HG03439 (cell line): ENCODE data around the gene PRMT9.

Source experiments
- ATAC-seq: cut with Tn5 transposase; IDR thresholded peaks from one replicate; pipeline ENCODE4 v1.9.1; 2021; ENCODE audit warnings: mild to moderate bottlenecking, moderate library complexity; ENCODE audit not compliant: unreplicated experiment

PRMT9 gene

DNA sequence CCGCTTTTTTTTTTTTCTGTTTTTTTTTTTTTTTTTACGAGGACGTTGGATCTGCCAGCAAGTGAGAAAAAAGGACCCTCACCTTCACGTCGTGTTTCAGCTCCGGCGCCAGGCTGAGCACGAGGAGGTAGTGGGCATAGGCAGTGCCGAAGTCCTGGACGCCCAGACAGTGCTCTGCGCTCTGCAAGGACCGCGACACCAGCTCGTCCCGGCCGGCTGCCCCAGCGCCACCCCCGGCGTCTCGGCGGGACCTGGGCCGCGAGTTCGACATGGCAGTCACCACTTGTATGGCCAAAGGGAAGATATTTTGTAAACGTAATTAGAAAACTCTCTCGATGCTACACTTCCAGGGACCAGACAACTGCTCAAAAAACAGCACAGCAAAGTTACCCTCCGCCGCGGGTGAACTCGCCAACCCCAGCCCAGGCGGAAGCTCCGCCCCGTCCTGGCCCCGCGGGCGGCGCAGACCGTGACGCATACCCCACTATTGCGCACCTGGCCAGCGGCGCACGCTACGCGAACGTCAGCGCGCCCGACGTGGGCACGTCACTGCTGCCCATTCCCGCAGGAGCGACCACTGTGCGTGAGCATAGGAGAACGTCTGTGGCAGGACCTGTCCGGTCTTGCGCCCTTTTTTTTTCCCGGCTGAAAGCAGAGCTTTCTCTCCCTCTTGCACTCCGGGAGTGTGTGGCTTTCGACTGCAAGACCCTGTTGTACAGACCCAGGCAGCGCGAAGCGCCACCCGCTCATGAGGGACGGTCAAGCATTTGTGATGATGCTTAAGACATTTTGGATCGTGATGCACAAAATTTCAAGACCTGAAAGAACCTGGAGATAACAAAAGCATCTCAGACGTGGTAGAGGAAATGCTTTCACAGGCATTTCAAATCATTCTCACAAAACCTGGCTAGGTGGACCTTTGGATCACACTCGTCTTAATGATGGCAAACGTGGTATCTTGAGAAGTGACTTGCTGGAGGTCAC lies at the start of gene PRMT9:
Gene PRMT9, minus strand, starts transcription at position 447 of the 984 bp plus-strand sequence. Its CDS starts 176 bp downstream, at position 271.
- ATAC-seq, result peak; percentile 99

DNA sequence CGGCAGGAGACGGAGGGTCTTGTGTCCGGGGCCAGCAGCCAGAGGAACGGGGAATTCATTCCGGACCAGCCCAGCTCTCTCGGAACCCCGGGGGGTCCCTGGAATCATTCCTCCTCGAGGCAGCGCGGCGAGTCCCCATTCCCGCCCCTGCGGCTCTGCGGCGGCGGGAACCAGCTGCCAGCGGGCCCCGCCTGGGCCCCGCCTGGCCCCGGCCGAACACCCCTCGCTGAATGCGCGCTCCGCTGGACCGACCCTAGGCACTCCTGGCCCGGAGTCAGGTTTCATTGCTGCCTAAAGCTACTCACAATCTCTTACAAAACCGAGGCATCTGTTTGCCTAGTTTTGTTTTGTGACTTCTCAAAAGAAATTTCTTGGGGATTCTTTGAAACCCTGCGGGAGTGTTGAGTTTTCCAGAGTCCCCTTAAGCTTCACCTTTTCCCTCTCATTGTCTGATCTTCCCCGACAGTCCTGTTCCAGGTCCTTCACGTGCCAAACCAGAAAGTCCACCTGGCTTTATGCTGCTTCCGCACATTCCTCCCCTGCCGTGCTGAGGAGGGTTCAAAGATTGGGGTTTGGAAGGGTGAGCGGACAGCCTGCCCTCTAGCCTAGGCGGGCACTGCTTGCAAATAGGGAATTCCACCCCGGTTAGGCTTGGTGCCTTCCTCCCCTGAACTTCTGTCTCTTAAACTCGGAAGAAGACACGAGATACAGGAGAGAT lies 48.7 kb upstream of the PRMT9 start:
- ATAC-seq, result peak; percentile 38

DNA sequence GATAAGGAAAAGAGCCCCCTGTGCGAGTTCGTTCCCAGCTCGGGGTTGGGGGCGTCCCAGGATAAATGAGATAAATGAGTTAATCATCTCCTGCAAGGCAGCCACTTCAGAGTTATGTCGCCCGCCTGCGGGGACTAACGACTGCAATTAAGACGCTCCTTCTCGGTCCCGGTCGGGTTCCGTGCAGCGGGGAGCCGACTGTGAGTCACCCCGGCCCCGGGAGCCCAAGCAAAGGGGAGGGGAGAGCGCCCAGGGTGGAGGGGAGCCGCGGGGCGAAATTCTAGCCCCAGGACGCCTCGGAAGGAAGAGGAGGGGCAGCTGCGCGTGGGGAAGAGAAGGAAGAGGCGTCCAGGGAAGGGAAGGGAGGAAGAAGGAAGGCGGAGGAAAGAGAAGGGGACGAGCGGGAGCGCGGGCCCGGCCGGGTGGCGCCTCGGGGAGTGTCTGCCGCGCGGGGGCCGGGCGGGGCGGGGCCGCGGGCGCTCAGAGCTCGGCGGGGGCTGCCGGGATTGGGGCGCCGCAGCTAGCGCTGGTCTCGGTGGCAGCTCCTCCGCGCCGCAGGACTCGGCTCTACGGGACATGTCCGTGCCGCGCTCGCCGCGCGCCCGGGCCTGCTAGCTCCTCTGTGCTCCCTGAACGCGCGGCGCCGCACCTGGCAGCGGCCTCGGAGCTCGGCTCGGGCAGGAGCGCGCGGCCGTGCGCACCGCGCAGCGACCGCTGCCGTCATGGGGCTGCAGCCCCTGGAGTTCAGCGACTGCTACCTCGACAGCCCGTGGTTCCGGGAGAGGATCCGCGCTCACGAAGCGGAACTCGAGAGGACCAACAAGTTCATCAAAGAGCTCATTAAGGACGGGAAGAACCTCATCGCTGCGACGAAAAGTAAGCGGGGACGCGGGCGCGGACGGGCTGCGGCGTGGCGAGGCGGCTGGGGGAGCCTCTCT lies 47.9 kb upstream of the PRMT9 start, which contains the start of gene ARHGAP10:
Gene ARHGAP10, plus strand, starts transcription at position 509 of the 938 bp plus-strand sequence. Its CDS starts 214 bp downstream, at position 723.
- ATAC-seq, result peak; percentile 68

DNA sequence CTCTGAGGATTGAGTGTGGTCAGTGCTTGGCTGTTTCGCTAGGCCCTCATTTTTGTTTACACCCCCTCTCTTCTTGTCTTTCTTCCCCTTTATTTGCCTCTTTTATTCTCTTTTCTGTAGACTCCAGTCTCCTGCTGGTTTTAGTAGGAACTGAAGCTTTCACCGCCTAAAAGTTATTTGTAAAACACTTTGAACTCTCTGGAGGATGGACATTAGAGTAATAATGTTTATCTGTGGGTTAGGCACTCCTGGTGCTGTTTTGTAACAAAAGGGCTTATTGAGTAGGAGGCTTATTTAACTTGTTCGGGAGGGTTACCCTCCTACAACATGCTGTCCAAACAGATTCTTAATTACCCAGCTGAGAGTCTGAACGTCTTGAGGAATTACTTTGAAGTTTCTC lies 46.4 kb upstream of the PRMT9 start:
- no peak for ATAC-seq

DNA sequence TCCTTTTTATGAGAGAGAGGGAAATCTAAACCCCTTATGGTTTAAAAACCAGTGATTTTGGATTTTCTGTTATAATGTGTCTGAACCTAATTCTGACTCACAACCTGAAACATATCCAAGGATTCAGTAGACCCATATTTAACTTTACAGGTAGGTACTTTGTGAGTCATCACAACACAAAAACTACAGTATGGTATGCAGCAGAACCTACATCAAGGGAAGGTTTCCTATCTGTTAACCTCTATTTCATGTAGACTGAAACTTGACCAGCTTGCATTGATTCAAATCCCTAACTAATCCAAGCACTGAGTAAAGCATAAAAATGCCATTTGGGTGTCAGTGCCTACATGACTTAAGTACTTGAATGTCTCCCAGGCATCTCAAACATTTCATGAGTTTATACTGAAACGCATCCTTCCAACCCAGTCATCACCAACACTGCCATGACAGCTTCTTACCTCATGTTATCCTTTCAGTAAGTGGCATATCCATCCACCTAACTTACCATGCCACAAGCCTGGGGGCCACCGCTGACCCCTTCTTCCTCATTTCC lies 43.6 kb upstream of the PRMT9 start:
- no peak for ATAC-seq

DNA sequence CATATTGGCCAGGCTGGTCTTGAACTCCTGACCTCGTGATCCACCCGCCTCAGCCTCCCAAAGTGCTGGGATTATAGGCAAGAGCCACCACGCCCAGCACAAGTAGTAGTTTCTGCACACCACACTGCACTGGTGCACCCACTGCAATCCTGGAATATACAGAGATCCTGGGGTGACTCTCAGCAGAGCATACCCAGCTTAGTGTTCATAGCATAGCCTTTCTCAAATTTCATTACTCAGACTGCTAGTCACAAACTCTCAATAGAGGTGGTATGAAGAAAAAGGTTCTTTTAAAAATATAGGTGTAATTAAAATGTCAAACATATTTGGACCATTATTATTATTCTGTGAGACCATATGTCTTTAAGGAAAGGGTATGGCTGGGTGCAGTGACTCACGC lies 41.7 kb upstream of the PRMT9 start:
- ATAC-seq, result no peak

DNA sequence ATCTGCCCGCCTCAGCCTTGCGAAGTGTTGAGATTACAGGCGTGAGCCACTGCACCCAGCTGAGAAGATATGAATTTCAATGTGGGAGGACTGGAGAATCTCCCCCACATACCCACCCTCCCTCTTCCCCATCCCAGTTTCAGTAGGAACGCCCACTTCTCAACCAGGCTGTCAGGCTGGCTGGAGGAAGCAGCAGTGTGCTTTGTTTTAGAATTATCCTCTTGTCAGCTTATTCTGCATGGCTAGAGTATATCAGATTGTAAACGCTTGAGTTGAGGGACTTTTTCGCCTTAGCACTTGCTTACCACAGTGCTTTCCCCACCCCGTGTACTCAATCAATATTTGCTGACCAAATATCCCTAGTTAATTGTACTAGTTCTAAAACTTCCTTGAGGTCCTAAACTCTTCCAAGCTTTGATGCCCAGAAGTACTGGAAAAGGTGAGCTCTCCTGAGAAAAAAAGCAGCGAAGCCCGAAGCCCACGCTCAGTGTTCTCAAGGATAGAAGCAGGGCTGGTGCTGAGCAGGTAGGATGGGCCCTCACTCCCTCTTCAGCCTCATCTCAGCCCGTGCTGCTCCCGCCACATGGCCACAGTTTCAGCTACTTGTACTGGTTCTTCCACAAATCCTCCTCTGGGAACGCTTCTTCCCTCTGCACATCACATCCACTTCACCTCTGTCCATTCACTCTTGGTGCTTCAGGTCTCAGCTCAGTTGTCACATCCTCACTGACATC lies 40.7 kb upstream of the PRMT9 start:
- no peak for ATAC-seq

DNA sequence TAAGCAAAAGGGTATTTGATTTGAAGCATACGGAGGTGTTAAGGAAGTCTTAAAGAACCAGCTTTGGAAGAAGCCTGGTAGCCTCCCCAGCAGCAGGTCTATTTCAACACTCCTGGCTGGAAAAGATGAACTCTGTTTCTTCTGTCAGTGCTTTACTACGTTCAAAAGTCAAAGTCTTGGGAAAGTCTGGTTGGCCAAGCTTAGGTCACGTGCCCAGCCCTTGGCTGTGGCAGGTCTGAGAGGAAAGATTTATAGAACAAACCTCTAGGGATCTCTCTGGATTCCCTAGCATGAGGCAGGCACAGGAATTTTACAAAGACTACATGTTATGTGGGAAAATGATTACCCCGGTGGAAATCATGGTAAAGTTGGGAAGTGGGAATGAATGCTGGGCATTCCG lies 39.4 kb upstream of the PRMT9 start:
- ATAC-seq, result no peak

DNA sequence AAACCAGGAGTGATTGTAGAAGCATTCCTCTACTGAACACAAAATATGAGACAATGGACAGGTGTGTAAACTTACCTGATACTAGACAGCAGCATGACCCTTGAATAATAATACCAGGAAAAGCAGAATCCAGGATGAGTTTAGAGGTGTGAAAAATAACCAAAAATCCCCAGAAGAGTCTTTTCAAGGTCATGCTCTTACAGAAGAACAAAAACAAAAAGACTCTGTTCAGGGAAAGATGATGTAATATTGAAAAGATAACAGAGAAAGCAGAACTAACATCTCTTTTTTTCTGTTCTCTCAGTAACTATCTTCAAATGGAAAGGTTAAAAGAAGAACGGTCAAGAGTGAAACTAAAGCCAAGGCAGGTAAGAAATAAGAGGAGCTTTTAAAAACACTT lies 33.9 kb upstream of the PRMT9 start:
- ATAC-seq, result peak; percentile 90

DNA sequence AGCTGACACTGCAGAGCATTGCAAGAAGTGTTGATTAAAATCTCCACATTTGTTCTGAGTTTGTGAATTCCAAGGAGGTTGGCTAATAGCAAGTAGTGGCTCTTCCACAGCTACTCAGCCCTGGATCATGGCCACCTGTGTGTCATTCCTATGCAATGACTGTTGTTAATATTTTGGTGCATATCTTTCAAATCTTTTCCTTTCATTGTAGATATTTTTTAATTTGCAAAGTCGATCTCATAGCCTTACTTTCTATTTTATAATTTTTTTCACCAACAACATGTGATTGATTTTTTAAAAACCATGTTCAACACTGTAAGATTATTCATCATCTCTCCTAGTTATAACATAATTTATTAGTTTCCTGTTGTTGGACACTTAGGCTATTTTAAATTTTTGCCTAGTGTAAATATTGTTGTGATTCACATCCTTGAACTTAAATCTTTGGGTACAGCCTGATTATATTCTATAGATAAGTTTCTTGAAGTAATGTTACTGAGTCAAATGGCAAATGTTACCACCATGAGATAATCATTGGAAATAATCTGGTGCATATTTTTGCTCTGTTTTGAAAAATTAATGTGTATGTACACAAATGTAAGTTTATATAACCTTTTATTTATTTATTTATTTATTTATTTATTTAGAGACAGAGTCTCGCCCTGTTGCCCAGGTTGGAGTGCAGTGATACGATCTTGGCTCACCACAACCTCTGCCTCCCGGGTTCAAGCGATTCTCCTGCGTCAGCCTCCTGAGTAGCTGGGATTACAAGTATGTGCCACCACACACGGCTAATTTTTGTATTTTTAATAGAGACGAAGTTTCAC lies 30.8 kb upstream of the PRMT9 start:
- no peak for ATAC-seq

DNA sequence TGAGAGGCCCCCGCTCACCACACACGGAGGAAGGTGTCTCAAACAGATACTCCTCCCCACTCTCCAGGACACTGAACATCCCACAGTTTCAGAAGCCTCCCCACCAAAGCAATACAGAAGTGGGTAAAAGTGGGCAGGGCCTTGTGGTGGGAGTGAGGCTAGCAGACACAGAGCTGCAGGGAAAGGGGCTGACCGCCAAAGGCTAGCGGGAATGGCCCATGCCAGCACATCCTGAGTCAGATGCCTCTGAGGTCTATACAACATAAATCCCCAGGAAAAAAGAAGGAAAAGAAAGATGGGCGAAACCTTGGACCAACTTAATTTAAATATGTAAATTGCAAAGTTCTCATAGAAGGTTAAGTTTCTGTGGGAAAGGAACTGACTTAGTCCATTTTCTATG lies 26.0 kb upstream of the PRMT9 start:
- ATAC-seq, result no peak

DNA sequence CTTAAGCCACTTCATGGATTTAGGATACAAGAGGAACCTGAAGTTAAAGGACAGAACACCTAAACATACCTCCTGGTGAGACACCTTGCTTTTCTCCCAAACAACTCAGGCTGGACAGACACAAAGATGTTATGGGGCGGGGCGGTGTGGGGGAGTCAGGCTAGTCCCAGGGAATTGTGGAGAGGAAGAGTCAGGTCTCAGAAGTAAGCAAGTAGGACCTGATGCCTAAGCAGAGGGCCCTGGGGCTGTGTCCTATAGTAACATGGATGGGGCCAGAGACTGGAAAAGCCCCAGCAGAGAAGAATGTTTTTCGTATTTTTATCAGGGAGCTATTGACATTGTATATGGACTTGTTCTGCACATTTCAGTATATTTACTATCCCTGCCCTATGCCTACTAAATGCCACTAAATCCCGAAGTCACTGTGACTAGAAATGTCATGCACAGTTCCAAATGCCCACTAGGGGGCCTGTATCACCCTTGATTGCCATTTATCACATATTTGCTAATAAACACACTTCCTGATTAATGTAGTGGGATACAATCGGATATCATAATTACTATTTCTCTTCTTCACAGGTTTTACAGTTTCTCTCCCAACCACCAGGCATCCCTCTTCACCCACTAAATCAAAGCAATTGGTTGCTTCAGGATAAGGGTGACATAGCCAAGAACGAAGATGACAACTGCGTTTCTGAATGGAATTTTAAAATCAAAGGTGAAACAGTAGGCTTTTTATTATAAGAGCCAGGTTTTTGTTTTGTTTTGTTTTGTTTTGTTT lies 24.1 kb upstream of the PRMT9 start:
- ATAC-seq, result peak; percentile 77

DNA sequence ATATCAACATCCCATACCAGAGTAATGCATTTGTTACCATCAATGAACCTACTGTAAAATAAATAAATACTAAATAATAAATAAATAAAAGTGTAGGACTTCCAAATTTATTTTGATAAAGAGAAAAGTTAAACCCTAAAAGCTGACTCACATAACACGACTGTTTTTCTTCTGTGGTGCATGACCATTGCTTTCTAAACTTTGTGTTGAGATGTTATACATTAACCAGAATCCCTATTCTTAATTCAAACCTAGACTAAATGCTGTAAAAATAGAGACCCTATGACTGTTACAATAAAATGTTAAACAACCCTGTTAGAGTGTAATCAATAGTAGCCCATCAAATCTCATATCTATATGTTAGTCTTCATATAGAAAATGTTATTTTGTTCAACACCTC lies 20.9 kb upstream of the PRMT9 start:
- ATAC-seq, result no peak

DNA sequence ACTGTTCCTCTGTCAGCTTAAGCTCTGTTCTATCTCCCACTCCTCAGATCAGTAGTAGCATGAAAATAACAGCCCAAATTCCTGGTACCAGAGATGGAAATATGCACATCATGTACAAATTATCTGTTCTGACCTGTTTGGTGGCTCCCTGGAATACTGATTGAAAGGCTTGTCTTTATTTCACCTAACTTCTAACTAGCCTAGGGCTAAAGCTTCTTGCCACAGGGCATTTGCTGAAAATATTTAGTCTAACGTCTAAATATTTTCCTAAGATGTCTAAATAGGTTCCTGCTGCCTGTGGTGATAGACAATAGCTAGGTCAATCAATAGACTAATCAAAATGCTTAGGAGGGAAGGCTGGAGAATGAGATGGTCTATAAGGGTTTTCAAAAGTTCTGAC lies 12.9 kb upstream of the PRMT9 start:
- ATAC-seq, result no peak

DNA sequence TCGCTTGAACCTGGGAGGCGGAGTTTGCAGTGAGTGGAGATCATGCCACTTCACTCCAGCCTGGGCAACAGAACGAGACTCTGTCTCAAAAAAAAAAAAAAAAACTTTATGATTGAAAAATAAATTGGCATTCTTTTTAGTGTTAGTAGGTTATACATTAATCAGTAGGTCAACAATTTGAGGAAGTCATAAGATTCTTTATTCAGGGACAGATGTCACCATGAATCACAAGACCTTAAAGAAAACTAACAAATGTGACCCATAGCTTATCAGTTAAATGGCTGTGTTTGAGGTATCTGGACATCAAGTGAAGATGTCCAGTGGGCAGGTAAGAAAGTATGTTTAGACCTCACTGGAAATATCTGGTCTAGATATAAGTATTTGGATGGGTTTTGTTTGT lies 9.3 kb upstream of the PRMT9 start:
- ATAC-seq, result no peak

DNA sequence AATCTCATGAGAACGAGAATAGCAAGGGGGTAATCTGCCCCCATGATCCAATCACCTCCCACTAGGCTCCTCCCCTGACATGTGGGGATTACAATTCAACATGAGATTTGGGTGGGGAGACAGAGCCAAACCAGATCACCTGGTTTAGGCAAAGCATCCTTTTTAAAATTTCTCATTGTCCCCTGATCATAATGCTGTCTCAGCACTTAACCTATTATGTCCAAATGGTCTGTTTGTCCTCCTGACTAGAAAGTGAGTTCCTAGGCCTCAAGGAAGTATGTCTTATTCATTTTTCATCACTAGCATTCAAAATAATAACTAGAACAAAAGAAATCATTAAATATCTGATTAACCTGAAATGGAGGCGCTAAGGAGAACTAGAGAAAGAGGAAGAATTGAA lies 7.9 kb upstream of the PRMT9 start:
- no peak for ATAC-seq

DNA sequence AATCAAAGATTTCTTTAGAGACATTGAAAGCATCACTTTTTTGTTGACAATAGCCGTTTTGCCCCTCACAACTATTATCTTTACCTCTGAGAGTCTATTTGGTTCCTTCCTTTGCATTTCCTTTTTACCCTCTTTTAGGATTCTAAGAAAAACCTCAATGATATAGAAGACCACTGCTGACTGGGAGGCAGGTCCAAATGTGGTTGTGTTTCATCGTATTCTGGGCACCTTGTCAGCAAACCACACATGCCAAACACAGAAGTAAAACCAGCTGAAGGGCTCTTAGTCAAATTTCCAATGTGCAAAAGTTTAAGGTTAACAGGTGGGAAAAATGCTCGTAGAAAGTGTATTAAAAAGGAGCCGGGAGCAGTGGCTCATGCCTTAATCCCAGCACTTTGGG lies 5.1 kb upstream of the PRMT9 start:
- no peak for ATAC-seq

DNA sequence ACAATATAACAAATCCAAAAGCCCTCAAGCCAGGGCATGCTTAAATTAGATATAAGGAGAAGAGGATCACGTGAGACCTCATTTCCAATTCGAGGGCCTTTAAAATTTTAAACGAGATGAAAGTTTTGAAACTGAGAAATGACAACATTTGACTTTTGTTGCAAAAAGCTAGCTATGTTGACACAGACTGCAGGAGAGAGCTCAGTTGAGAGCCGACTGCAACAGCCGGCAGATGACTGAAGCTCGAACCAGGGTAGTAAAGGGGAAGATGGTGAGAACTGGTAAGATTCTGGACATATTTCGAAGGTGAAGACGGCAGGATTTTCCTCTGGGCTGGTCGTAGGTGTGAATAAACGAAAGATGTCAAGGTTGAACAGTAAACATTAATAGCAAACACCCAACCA lies 773 bp downstream of the PRMT9 start:
- ATAC-seq, result no peak
